ENCODE results near the gene DGAT2.
A peak's percentile ranks its signal among the peaks of the same experiment; 100 is the strongest.

Gene DGAT2

DNA sequence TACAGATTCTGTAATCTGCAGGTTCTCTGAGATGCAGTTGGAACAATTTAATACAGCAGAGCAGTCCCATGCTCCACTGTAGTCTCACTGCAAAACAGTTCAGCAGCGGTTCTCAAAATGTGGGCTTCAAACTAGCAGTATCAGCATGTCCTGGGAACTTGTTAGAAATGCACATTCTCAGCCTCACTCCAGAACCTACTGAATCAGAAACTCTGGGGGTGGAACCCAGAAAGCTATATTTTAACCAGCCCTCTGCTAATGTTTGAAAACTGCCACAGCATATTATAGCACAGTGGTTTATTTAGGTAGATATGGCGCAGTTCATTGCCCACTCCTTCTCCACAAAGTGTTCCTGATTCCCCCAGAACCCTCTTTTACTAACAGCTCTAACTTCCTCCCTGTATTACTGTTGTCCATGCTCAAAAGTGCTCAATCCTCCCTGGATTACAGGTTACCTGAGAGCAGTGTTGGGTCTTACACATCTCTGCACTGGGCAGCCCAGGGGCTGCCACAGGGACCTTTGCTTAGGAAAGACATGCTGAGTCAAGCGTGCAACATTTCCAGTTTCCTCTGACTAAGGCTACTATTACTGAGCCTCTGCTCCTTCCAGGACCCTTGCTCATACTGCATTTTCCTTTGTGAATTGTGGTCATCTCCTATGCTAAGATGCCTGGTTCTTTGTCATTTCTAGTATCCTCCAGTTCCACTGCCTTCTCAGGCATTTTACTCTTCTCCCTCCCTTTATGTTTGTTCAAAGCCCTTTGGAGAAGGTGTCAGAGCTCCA, 7.7 kb upstream of the DGAT2 start:
- Histone ChIP-seq H3K27ac (replicated peaks) (no peak overlapping the region), H3K27me3 (ENCODE audit: insufficient read depth, poor library complexity, severe bottlenecking) (no peaks in the 10 kb centered on the region), H3K4me3 (replicated peaks; ENCODE audit: insufficient read depth, low read length) (no peak overlapping the region)
- DNase-seq (ENCODE audit: low read depth in 1 of 2, low spot score in 1 of 2), result no peak
- TF ChIP-seq GABPA (IDR thresholded peaks at IDR 0.05; ENCODE audit: low read depth), result no peak
- no peak for TF ChIP-seq REST (IDR thresholded peaks at IDR 0.05; ENCODE audit: insufficient replicate concordance, low read depth)
- TF ChIP-seq, protein P1, sequence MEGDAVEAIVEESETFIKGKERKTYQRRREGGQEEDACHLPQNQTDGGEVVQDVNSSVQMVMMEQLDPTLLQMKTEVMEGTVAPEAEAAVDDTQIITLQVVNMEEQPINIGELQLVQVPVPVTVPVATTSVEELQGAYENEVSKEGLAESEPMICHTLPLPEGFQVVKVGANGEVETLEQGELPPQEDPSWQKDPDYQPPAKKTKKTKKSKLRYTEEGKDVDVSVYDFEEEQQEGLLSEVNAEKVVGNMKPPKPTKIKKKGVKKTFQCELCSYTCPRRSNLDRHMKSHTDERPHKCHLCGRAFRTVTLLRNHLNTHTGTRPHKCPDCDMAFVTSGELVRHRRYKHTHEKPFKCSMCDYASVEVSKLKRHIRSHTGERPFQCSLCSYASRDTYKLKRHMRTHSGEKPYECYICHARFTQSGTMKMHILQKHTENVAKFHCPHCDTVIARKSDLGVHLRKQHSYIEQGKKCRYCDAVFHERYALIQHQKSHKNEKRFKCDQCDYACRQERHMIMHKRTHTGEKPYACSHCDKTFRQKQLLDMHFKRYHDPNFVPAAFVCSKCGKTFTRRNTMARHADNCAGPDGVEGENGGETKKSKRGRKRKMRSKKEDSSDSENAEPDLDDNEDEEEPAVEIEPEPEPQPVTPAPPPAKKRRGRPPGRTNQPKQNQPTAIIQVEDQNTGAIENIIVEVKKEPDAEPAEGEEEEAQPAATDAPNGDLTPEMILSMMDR (IDR thresholded peaks at IDR 0.05; ENCODE audit: insufficient read depth, low read length), result no peak

- H3K4me3 ChIP-seq (replicated peaks; ENCODE audit: insufficient read depth, low read length), result no peak overlapping the region
- DNase-seq (ENCODE audit: low read depth in 1 of 2, low spot score in 1 of 2), result no peak
- TF ChIP-seq, protein P1 (IDR thresholded peaks at IDR 0.05; ENCODE audit: insufficient read depth, low read length), result no peak
- TF ChIP-seq GABPA (IDR thresholded peaks at IDR 0.05; ENCODE audit: low read depth), result no peak
- H3K27ac ChIP-seq (replicated peaks), result peak overlapping the region; percentile 18; the same call in 1 of the 2 replicates
- H3K27me3 ChIP-seq (ENCODE audit: insufficient read depth, poor library complexity, severe bottlenecking), result no peaks in the 10 kb centered on the region
These were observed 6.4 kb upstream of the DGAT2 start for GRCh38 chr11:75762158-75762557.

- TF ChIP-seq, protein P1 (IDR thresholded peaks at IDR 0.05; ENCODE audit: insufficient read depth, low read length), result no peak
- TF ChIP-seq REST (IDR thresholded peaks at IDR 0.05; ENCODE audit: insufficient replicate concordance, low read depth), result no peak
- TF ChIP-seq SPI1 (IDR thresholded peaks at IDR 0.05; ENCODE audit: borderline replicate concordance, low read depth), result no peak
- TF ChIP-seq POLR2AphosphoS5 (IDR thresholded peaks at IDR 0.05; ENCODE audit: low read depth), result no peak
- peak overlapping the region; percentile 64 for H3K27ac ChIP-seq (replicated peaks)
- peak; percentile 63 to 92 for DNase-seq (ENCODE audit: low read depth in 1 of 2, low spot score in 1 of 2)
- H3K27me3 ChIP-seq (ENCODE audit: insufficient read depth, poor library complexity, severe bottlenecking), result no peaks in the 10 kb centered on the region
- H3K4me3 ChIP-seq (replicated peaks; ENCODE audit: insufficient read depth, low read length), result no peak overlapping the region
These were observed 5.7 kb upstream of the DGAT2 start for GRCh38 chr11:75762885-75763284.

- TF ChIP-seq GABPA (IDR thresholded peaks at IDR 0.05; ENCODE audit: low read depth), result no peak
- TF ChIP-seq, protein P1 (IDR thresholded peaks at IDR 0.05; ENCODE audit: insufficient read depth, low read length), result no peak
- no peak for TF ChIP-seq POLR2AphosphoS5 (IDR thresholded peaks at IDR 0.05; ENCODE audit: low read depth)
- TF ChIP-seq SPI1 (IDR thresholded peaks at IDR 0.05; ENCODE audit: borderline replicate concordance, low read depth), result no peak
- no peak for TF ChIP-seq REST (IDR thresholded peaks at IDR 0.05; ENCODE audit: insufficient replicate concordance, low read depth)
- H3K27ac ChIP-seq (replicated peaks), result no peak overlapping the region
- no peaks in the 10 kb centered on the region for H3K27me3 ChIP-seq (ENCODE audit: insufficient read depth, poor library complexity, severe bottlenecking)
- DNase-seq (ENCODE audit: low read depth in 1 of 2, low spot score in 1 of 2), result no peak
- H3K4me3 ChIP-seq (replicated peaks; ENCODE audit: insufficient read depth, low read length), result no peak overlapping the region
These were observed 4.7 kb upstream of the DGAT2 start for GRCh38 chr11:75763846-75764245.

All from HL-60 (cell line).